IPS-18a (cell line): Measurements from ENCODE around the gene RTN4IP1.
A peak's percentile ranks its signal among the peaks of the same experiment; 100 is the strongest.

ENCODE experiments used
- H3K27ac ChIP-seq: one replicate; pipeline ENCODE4 v1.5.1; 2013; ENCODE audit warnings: low read length
- H3K27me3 ChIP-seq: one replicate; pipeline ENCODE4 v1.6.1; 2013; ENCODE audit warnings: mild to moderate bottlenecking, low read length; ENCODE audit not compliant: control insufficient read depth, insufficient read depth
- H3K36me3 ChIP-seq: one replicate; pipeline ENCODE4 v1.6.1; 2013; ENCODE audit warnings: low read depth, low read length; ENCODE audit not compliant: control insufficient read depth
- H3K4me1 ChIP-seq: one replicate; pipeline ENCODE4 v1.6.1; 2013; ENCODE audit warnings: low read depth, low read length; ENCODE audit not compliant: control insufficient read depth
- H3K4me3 ChIP-seq: one replicate; pipeline ENCODE4 v1.5.1; 2013; ENCODE audit warnings: low read length
- H3K9ac ChIP-seq: one replicate; pipeline ENCODE4 v1.6.1; 2013; ENCODE audit warnings: mild to moderate bottlenecking, low read length, moderate library complexity
- H3K9me3 ChIP-seq: one replicate; pipeline ENCODE4 v1.6.1; 2013; ENCODE audit warnings: low read depth, low read length; ENCODE audit not compliant: control insufficient read depth

The RTN4IP1 gene

DNA sequence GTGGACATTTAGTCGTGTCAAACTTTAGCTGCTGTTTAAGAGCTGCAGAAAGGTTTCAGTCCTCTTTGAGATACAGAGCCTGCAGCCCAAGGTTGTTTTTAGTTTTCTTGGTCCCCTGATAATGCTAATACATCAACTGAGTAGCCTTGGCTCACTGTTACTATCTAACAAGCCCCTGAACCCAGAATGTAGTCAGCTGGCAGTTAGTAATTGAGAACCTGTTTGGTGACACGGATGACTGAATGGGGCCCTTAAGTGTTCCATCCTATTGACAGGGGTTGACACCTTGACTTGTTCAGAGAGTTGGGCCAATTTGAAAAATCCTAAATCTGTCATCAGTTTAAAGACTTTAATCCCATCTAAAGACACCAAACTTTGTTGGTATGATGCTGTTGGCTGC, 2.8 kb downstream of the RTN4IP1 start:
- no peak overlapping the region for H3K27ac ChIP-seq
- H3K27me3 ChIP-seq: no peaks in the 10 kb centered on the region
- H3K4me1 ChIP-seq: peaks cover 17% of the 10 kb centered on the region
- no peaks in the 10 kb centered on the region for H3K36me3 ChIP-seq
- no peaks in the 10 kb centered on the region for H3K9me3 ChIP-seq
- H3K9ac ChIP-seq: no peak overlapping the region
- H3K4me3 ChIP-seq: no peak overlapping the region

DNA sequence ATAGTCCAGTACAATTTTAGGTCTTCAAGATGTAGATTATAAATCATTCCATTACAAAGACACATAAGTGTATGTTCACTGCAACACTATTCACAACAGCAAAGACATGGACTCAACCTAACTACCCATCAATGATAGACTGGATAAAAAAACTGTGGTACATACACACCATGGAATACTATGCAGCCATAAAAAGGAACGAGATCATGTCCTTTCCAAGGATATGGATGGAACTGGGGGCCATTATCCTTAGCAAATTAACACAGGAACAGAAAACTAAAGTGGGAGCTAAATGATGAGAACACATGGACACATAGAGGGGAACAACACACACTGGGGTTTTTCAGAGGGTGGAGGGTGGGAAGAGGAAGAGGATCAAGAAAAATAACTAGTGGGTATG, 6.3 kb downstream of the RTN4IP1 start:
- Histone ChIP-seq H3K27me3 (no peaks in the 10 kb centered on the region), H3K36me3 (peaks cover 4% of the 10 kb centered on the region), H3K9ac (no peak overlapping the region), H3K27ac (no peak overlapping the region), H3K4me1 (peaks cover 30% of the 10 kb centered on the region), H3K4me3 (no peak overlapping the region), H3K9me3 (no peaks in the 10 kb centered on the region)

DNA sequence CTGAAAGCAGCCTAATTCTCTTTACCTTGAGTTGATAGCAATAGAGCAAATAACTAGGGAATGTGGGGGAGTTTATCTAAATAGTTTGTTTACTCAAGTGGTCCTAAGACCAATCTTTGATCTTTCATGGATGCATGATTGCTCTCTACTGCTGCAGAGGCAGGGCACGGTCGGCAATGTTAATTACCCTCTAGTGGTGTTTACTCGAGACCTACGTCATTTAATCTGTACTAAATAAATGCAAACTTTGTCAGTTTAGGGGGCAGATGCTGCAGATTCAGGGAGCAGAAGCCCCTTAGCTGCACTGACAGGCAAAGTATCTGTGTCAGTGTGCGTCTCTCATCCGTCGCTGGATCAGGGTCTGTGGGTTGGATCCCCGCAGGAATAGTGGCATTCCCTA, 6.9 kb downstream of the RTN4IP1 start:
- peaks cover 30% of the 10 kb centered on the region for H3K4me1 ChIP-seq
- no peak overlapping the region for H3K4me3 ChIP-seq
- peaks cover 4% of the 10 kb centered on the region for H3K36me3 ChIP-seq
- H3K27me3 ChIP-seq: no peaks in the 10 kb centered on the region
- H3K9me3 ChIP-seq: no peaks in the 10 kb centered on the region
- H3K9ac ChIP-seq: no peak overlapping the region
- H3K27ac ChIP-seq: no peak overlapping the region

DNA sequence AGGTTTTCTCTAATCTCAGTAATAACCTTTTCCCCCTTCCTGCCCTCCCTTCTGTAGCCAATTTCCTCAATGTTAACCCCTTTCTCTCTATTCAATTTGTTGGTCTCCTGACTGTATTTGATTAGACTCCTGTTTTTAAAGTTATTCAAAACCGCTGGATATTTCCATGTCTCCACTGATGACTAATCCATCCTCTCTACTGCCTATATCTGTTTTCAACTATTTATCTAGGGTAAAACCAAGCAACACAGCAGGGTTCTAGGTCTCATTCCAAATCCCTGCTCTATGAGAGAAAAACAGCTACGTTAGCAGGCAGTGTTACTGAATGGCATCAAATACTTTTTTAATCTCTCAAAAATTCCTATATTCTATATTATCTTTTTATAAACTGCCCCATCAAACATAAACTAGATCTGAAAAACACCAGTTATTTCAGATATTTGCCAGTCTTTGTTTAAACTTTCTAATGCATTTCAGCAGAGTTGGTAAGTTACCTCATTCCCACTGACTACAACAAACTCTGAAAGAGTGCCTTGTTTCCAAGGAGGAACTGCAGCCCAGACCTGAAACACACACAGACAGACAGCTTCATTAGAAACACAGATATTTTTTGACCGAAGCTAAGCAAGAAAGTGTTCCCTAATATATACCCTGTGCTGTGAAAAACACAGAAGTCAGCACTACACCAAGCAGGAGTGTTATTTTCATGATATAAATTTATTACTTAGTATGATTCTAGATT, 8.2 kb downstream of the RTN4IP1 start:
- Histone ChIP-seq H3K9ac (peak overlapping the region; percentile 3), H3K27me3 (no peaks in the 10 kb centered on the region), H3K9me3 (no peaks in the 10 kb centered on the region), H3K27ac (no peak overlapping the region), H3K4me3 (peak overlapping the region; percentile 2), H3K36me3 (peaks cover 4% of the 10 kb centered on the region), H3K4me1 (peaks cover 41% of the 10 kb centered on the region)

DNA sequence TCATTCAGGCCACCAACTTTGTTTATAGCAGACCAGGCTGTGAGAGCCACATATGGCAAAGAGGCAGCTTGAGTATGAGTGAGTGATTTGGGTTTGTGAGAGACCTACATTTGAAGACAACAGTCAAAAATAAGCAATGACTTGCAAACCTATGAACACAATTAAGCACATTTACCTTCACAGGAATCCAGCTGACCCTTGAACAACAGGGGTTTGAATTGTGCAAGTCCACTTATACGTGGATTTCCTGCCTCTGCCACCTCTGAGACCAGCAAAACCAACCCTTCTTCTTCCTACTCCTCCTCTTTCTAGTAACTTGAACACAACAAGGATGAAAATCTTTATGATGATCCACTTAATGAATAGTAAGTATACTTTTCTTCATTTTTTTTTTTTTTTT, 10.1 kb downstream of the RTN4IP1 start:
- Histone ChIP-seq H3K27me3 (no peaks in the 10 kb centered on the region), H3K36me3 (peaks cover 4% of the 10 kb centered on the region), H3K27ac (no peak overlapping the region), H3K4me1 (peaks cover 53% of the 10 kb centered on the region), H3K4me3 (no peak overlapping the region), H3K9ac (no peak overlapping the region), H3K9me3 (no peaks in the 10 kb centered on the region)

DNA sequence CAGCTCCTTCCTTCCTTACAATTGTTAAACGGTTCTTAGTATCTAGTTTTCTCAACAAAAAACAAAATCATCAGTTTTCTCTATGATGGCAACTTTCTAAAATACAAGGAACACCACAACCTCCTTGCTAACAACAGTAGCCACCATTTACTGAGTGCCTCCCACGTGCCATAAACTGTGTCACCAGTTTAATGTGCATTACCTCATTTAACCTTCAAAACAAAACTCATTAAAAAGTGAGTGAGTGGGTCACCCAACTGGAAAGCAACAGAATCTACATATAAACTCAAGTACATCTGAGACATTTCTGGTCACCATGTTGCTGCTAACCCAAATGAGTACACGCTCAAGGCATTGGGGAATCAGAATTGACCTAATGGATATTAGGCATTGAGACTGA, 11.0 kb downstream of the RTN4IP1 start:
- Histone ChIP-seq H3K4me1 (peaks cover 62% of the 10 kb centered on the region), H3K27me3 (no peaks in the 10 kb centered on the region), H3K9ac (no peak overlapping the region), H3K9me3 (no peaks in the 10 kb centered on the region), H3K36me3 (peaks cover 4% of the 10 kb centered on the region), H3K27ac (peak overlapping the region; percentile 20), H3K4me3 (no peak overlapping the region)

DNA sequence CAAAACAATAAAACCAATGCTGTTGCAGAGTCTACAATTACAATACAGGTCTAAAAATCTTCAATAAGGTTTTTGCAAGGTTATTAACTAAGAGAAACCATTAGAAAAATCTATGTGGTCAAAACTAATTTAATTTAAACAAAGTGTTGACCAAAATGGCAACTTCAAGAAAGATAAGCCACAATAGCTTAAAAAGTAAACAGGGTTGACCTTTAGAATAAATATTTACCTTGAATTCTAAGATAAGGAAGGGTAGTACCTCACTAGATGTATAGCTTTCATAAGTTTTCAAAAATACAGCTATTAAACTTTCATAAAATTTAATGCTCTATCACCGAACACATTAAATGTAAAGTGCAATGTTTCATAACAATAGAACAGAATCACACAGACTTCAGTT, 11.4 kb downstream of the RTN4IP1 start:
- H3K9ac ChIP-seq: no peak overlapping the region

DNA sequence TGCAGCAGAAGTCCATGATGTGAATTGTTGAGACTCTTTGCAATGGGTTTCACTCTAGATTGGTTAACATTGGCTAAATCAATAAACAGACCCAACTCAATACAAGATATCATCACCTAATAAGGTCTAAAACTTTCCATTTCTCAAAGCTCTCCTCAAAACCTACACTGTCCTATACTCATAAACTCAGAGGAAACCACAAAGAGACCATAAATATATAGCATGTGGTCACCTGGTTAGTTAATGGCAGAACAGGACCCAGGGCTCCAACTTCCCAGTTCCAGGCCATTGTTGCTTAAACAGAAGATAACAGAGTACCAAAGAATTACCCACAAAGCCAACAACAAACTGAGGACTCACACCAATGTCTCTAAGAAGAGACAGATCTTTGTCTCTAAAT, 12.0 kb downstream of the RTN4IP1 start:
- no peak overlapping the region for H3K9ac ChIP-seq
- H3K27ac ChIP-seq: no peak overlapping the region
- H3K9me3 ChIP-seq: no peaks in the 10 kb centered on the region
- peaks cover 4% of the 10 kb centered on the region for H3K36me3 ChIP-seq
- no peaks in the 10 kb centered on the region for H3K27me3 ChIP-seq
- peaks cover 67% of the 10 kb centered on the region for H3K4me1 ChIP-seq
- no peak overlapping the region for H3K4me3 ChIP-seq

More for the DNA sequence above, 11.4 kb downstream of the RTN4IP1 start:
- Histone ChIP-seq H3K9me3 (no peaks in the 10 kb centered on the region), H3K27me3 (no peaks in the 10 kb centered on the region), H3K27ac (no peak overlapping the region), H3K4me1 (peaks cover 67% of the 10 kb centered on the region), H3K4me3 (no peak overlapping the region), H3K36me3 (peaks cover 4% of the 10 kb centered on the region)

DNA sequence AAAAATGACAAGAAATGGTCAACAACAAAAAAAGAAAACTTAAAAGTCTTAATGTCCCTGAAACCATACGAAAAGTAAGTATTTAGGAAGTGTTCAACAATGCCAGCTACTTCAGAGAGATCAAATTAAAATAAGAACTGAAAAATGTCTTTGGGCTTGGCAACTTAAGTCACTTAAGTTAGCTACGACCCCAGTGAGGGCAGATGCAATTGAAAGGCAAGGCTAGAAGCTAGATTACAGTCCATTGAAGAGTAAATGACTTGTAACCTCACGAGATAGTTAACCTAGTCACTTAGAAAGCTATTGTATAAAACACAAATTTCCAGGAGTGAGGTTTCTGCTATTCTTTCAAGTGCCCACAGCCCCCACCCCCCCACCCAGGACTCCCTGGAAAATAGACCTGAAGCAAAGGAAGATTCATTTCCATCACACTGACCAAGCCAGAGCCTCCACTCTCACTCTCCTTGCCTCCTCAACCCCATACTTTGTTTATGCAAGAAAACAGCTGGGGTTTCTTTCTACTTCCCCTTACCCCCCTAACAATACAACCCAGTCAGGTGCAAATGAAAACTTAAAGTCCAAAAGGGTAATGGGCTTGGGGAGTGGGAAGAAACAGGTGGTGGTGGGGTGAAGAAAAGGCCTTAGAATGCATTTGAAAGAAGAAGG, 14.6 kb downstream of the RTN4IP1 start:
- H3K9ac ChIP-seq: peak overlapping the region; percentile 25
- H3K36me3 ChIP-seq: peaks cover 4% of the 10 kb centered on the region
- H3K27ac ChIP-seq: peak overlapping the region; percentile 90
- no peaks in the 10 kb centered on the region for H3K9me3 ChIP-seq
- peaks cover 51% of the 10 kb centered on the region for H3K4me1 ChIP-seq
- H3K4me3 ChIP-seq: peak overlapping the region; percentile 26
- no peaks in the 10 kb centered on the region for H3K27me3 ChIP-seq

DNA sequence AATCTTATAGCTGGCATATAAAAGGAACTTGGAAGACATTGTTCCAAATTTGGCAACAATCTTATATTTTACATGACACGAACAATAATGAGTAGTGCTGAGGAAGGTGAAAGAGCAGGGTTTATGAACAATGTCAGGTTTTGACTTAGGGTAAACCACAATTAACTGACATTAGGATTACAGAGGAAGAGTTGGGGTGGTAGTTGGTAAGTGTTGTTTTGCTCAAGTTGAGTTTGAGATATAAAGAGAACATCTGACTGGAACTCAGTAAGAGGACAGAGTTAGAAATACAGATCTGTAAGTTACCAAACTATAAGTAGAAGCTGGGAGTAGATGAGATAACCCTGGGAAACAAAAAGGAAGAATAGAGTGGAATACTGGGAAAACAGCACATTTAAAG, 15.1 kb downstream of the RTN4IP1 start:
- Histone ChIP-seq H3K4me3 (peak overlapping the region; percentile 26), H3K36me3 (peaks cover 4% of the 10 kb centered on the region), H3K9me3 (no peaks in the 10 kb centered on the region), H3K9ac (peak overlapping the region; percentile 25), H3K4me1 (peaks cover 53% of the 10 kb centered on the region), H3K27ac (peak overlapping the region; percentile 90), H3K27me3 (no peaks in the 10 kb centered on the region)

DNA sequence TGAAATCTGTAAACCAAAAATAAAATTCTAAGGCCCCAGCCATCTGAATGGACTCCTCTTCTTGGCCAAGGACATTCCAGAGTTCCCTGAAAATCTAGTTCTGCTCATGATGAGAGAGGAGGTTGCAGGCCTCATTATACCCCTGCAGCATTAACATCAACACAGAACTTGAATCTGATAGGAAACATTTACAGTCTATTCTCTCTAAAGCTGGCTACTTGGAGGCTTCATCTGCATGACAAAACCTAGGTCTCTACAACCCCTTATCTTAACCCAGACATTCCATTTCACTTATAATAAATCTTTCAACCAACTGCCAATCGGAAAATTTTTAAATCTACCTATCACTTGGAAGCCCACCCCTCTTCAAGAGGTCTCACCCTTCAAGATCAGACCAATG, 15.7 kb downstream of the RTN4IP1 start:
- peaks cover 48% of the 10 kb centered on the region for H3K4me1 ChIP-seq
- no peaks in the 10 kb centered on the region for H3K9me3 ChIP-seq
- H3K9ac ChIP-seq: peak overlapping the region; percentile 25
- no peaks in the 10 kb centered on the region for H3K27me3 ChIP-seq
- H3K4me3 ChIP-seq: peak overlapping the region; percentile 26
- H3K27ac ChIP-seq: peak overlapping the region; percentile 90
- H3K36me3 ChIP-seq: peaks cover 4% of the 10 kb centered on the region
